DMS79 treated with DMSO at 0.1 percent for 48 hours (cell line): ENCODE data around the gene LHX5.
A peak's percentile ranks its signal among the peaks of the same experiment; 100 is the strongest.

Experiments
- DNase-seq: peaks from one replicate; lab custom pipeline; 2025; lab: John Stamatoyannopoulos, UW

The LHX5 gene

GRCh38 chr12:113439301-113439597 is 32.4 kb downstream of the LHX5 start:
- no peak for DNase-seq

- no peak for DNase-seq
These were observed 33.0 kb downstream of the LHX5 start for GRCh38 chr12:113438523-113439300.

- DNase-seq: no peak
These were observed 34.0 kb downstream of the LHX5 start for GRCh38 chr12:113437729-113438100.

GRCh38 chr12:113436993-113437728 is 34.5 kb downstream of the LHX5 start:
- no peak for DNase-seq

- no peak for DNase-seq
These were observed 35.1 kb downstream of the LHX5 start for GRCh38 chr12:113436586-113436985.

- DNase-seq: no peak
These were observed 36.3 kb downstream of the LHX5 start for GRCh38 chr12:113435367-113435766.

- DNase-seq: no peak
These were observed 38.7 kb downstream of the LHX5 start for GRCh38 chr12:113432986-113433385.

GRCh38 chr12:113428482-113428881 is 43.2 kb downstream of the LHX5 start:
- no peak for DNase-seq

GRCh38 chr12:113427882-113428281 is 43.8 kb downstream of the LHX5 start:
- no peak for DNase-seq

GRCh38 chr12:113425960-113426453 is 45.7 kb downstream of the LHX5 start:
- no peak for DNase-seq

- DNase-seq: no peak
These were observed 46.5 kb downstream of the LHX5 start for GRCh38 chr12:113424915-113425823.

GRCh38 chr12:113424456-113424855 is 47.2 kb downstream of the LHX5 start:
- DNase-seq: no peak

- DNase-seq: no peak
These were observed 48.6 kb downstream of the LHX5 start for GRCh38 chr12:113422886-113423669.

GRCh38 chr12:113422030-113422885 is 49.4 kb downstream of the LHX5 start, which contains the start of gene SDSL:
TSS of gene SDSL (plus strand) at chr12:113422380. CDS start at chr12:113427983, 5,603 bp downstream.
- peak; percentile 81 for DNase-seq

GRCh38 chr12:113420996-113421595 is 50.6 kb downstream of the LHX5 start:
- DNase-seq: no peak

- no peak for DNase-seq
These were observed 53.3 kb downstream of the LHX5 start for GRCh38 chr12:113418213-113418879.

GRCh38 chr12:113416091-113416754 is 55.4 kb downstream of the LHX5 start:
- no peak for DNase-seq

GRCh38 chr12:113414519-113415038 is 57.1 kb downstream of the LHX5 start:
- DNase-seq: no peak

- no peak for DNase-seq
These were observed 58.2 kb downstream of the LHX5 start for GRCh38 chr12:113413488-113413939.
